HG03196 (cell line): ENCODE data around the gene POMT1.
"Not testable (repeated sequence)": the region's sequence is repeated elsewhere in the genome, so short reads cannot be mapped to it uniquely, and the experiment has no call there.

ENCODE experiments used
- ATAC-seq: cut with Tn5 transposase; IDR thresholded peaks from one replicate; pipeline ENCODE4 v1.9.1; 2021; ENCODE audit not compliant: unreplicated experiment

The POMT1 gene

GRCh38 chr9:131495785-131496184 lies 6.9 kb upstream of the POMT1 start:
- ATAC-seq, result no peak

DNA sequence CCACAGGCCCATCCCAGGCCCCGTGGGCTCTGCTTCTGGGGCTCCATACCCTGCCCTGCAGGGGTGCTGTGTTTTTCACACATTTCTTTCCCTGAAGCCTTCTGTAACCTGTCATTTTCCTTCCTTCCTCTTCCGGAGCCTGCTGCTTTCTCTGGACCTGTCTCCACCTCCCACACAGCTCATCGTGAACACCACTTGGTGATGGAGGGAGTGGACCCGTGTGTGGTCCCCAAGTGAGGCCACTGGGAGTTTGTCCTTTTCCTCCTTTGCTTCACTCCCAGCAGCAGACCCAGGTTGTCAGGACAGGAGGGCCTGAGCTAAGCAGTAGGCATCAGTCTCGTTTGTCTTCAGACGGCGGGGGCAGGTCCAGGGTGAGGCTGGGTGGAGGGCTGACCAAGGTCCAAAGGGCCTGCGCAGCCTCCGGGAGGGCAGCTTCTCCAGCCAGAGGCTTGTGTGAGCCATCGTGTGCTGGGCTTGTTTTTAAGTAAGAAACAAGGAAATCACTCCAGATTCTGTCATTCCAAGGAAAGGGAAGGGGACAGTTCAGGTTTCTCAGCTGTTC lies 5.8 kb upstream of the POMT1 start:
- ATAC-seq, result no peak

DNA sequence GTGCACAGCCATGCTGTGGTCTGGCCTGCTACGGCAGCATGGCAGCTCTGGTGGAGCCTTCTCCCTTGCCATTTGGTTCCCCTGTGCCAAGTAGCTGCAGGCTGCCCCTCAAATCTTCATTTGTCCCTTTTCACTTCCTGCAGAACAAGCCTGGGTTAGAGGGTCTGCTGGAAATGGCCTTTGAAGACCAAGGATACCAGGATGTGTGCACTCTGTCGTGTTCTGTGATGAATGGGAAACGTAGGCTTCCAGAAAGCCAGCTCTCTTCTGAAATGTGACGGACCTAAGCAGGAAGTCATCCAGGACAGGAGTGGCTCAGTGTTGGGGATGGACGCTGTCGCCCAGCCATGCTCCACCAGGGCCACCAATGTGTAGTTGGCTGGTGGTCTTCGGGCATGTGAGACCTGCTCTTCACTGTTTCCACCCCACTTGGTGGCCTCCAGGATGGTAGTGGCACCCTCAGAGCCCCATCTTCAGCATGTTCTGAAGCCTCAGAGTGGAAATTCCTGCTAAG lies 3.4 kb upstream of the POMT1 start:
- no peak for ATAC-seq

DNA sequence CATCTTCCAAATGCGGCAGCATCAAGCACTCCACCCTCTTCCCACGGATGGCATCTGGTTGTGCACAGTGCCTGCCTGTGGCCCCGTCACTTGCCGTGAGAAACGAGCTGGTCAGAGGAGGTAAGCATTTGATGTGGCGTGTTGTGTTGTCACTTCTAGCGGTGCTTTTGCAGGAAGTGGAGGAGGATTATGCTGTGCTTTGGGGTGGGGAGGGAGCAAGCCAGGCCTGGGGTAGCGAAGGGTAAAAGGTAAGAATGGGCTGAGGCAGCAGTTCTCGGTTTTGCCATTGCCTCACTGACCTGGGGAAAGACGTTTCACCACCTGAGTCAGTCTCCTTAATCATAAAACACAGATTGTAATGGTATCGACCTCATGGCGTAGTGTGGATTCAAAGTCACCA lies 2.3 kb upstream of the POMT1 start:
- ATAC-seq, result no peak

DNA sequence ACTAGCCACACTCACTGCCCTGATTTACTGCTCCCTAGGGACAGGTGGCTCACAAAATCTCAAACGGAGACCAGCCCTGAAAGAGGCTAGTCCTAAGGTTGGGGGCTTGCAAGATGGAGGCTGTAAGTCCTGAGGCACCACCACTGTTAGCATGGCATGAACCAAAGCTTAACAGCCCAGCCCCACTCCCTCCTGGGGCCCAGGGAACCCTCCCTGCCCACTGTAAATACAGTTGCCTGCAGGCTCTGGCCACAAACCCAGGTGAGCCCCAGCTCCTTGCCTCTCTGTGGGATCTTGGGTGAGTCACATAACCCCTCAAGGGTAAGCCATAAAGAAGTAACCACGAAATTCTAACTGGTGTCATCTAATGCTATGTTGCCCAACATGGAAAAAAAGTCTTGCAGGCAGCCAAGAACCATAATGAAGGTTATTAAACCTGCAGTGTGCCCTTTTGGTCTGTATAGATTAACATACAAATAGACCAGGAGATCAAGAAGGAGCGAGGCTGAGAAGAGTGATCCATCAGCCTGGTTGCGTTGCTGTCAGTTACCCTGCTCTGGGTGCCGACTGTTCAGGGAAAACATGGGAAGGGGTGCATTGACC lies 1.7 kb upstream of the POMT1 start:
- ATAC-seq, result no peak

- ATAC-seq, result no peak
Observed at GRCh38 chr9:131503626-131504465, 1.1 kb downstream of the POMT1 start.

GRCh38 chr9:131505012-131505411 lies 2.3 kb downstream of the POMT1 start:
- ATAC-seq, result no peak

DNA sequence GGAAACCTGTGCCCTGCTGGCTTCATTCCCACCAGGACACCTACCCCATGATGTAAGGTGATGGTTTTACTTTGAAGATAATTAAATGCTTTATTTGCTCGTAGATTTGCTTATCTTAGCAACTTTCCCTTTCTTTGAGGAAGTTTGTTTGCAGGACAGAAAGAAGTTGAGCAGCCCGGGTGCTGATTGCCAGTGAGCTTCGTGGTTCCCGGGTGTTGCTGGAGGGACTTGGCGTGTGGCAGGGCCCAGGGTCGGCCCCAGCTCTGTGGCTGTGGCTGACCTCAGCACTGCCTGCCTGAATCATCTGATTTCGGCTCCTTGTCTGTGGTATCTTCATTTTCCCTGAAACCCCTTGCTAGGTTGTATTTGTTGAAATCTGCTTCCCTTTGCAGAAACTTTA lies 8.7 kb downstream of the POMT1 start:
- no peak for ATAC-seq

GRCh38 chr9:131511880-131512279 lies 9.2 kb downstream of the POMT1 start:
- ATAC-seq, result no peak

- no peak for ATAC-seq
Observed at GRCh38 chr9:131513177-131513576, 10.5 kb downstream of the POMT1 start.

DNA sequence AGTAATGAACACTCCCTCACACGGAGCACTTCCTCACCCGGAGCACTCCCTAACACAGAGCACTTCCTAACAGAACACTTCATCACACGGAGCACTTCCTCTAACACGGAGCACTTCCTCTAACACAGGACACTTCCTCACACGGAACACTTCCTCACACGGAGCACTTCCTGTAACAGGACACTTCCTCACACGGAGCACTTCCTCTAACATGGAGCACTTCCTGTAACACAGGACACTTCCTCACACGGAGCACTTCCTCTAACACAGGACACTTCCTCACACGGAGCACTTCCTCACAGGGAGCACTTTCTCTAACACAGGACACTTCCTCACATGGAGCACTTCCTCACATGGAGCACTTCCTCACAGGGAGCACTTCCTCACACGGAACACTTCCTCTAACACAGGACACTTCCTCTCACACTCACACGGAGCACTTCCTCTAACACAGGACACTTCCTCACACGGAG lies 12.9 kb downstream of the POMT1 start:
- not testable (repeated sequence) for ATAC-seq

DNA sequence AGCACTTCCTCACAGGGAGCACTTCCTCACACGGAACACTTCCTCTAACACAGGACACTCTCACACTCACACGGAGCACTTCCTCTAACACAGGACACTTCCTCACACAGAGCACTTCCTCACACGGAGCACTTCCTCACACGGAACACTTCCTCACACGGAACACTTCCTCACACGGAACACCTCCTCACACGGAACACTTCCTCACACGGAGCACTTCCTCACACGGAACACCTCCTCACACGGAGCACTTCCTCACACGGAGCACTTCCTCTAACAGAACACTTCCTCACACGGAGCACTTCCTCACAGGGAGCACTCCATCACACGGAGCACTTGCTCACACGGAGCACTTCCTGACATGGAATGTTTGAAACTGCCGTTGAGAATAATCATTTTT lies 13.4 kb downstream of the POMT1 start:
- ATAC-seq, result no peak

- no peak for ATAC-seq
Observed at GRCh38 chr9:131516930-131517329, 14.2 kb downstream of the POMT1 start.

DNA sequence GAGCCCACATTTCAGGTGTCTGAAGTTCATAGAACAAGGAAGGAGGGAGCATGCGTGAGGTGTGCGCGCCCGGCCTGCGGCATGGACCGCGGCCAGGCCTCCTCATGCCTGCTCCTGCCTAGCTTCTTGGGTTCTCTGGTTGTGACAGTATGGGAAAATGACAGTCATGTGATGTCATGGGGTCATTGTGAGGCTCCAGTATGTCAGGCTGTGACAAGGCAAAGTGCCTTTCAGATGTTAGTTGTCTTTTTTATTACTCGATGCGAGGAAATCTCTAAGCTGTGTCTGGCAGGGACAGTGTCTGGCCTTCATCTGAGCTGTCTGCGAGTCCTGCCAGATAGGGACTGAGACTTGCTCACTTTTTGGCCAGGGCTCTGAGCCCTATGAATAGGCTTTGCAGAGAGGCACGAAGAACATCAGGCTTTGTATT lies 15.1 kb downstream of the POMT1 start:
- no peak for ATAC-seq

GRCh38 chr9:131518553-131518952 lies 15.8 kb downstream of the POMT1 start:
- no peak for ATAC-seq

DNA sequence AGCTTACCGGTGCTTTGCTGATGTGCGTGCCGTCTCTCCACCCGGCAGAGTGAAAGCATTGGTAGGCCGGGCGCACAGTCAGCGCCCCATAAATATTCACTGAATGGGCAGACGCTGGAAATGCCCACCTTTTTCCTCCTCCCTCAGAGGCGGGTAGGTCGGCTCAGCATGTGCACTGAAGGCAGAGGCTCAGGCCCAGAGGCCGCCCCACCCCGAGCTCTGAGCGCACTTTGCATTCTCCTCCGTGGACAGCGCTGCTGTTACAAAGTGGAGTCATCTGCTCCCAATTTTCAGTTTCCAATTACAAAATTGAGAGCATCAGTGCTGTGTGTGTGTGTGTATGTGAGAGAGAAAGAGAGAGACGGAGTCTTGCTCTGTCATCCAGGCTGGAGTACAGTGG lies 17.8 kb downstream of the POMT1 start:
- no peak for ATAC-seq

GRCh38 chr9:131521203-131521602 lies 18.5 kb downstream of the POMT1 start:
- no peak for ATAC-seq

DNA sequence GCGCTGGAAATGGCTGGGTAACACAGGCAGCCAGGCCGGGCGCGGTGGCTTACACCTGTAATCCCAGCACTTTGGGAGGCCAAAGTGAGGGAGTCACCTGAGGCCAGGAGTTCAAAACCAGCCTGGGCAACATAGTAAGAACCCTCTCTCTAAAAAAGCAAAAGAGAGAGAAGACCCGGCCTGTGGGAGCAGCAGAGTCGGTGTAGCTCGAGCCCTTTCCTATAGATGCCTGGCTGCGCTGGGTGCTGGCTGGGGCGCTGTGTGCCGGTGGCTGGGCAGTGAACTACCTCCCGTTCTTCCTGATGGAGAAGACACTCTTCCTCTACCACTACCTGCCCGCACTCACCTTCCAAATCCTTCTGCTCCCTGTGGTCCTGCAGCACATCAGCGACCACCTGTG lies 19.1 kb downstream of the POMT1 start:
- no peak for ATAC-seq

DNA sequence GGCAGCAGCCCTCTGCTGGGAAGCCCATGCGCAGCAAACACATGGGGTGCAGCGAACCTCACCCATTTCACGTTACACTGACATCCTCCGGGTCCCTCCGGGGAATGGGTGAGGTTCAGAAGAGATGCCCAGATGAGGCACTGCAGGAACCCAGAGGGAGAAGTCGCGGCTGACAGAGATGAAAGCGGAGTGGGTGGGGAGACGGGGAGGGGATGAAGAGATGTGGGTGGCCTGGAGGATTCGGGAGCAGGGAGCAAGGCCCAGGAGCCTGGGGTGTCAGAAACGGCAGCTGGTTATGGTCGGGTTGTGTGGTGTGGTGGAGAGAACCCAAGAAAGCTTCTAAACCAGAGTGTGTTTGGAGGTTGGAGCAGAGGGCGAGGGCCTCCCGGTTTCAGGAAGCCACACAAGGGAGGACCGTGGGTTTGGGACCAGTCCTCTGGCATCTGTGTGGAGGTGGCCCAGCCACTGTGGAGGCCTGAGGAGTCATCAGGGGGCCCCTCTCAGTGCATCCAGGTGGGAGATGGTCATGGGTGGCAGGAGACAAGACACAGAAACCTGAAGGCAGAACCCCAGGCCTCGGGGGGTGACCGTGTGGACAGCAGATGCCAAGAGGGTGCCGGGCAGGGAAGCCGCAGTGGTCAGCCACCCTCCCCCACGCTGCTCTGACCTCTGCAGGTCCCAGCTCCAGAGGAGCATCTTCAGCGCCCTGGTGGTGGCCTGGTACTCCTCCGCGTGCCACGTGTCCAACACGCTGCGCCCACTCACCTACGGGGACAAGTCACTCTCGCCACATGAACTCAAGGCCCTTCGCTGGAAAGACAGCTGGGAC lies 19.8 kb downstream of the POMT1 start:
- ATAC-seq, result no peak

- ATAC-seq, result no peak
Observed at GRCh38 chr9:131523086-131523388, 20.3 kb downstream of the POMT1 start.
